Endothelial cell of umbilical vein (primary cell): ENCODE data around the gene SHC1. TPM values are rescaled to one million over a fixed set of nuclear protein-coding genes. Genes with fewer than 3 reads are reported as not detected.

ENCODE experiments used
- BruUV-seq: library from RNA; stranded (reverse); fragments of 400-500 nt; replicated peaks from 2 replicates; lab custom pipeline; 2021; lab: Mats Ljungman, UMichigan
- CTCF ChIA-PET: fragments of 300-600, 350-600 bp; sonication (Branson Sonifier 250); formaldehyde crosslinking; loops from one replicate; lab custom pipeline; 2021; ENCODE audit warnings: antibody characterized with exemption, inconsistent platforms; lab: Charles Lee
- POLR2A ChIA-PET: fragments of 300-600, 350-600 bp; sonication (Branson Sonifier 250); formaldehyde crosslinking; loops from one replicate; lab custom pipeline; 2021; ENCODE audit warnings: antibody characterized with exemption, inconsistent platforms; lab: Charles Lee
- DNase-seq: peaks from one replicate; pipeline ENCODE4 v3.0.0-alpha.2; 2011; ENCODE audit warnings: low read depth, low spot score
- FAIRE-seq: peaks from 2 replicates; lab custom pipeline; 2011; peaks lifted over from hg19 to GRCh38; lab: Jason Lieb, UNC
- H2AFZ ChIP-seq: 2 replicates; pipeline ENCODE4 v1.6.0; 2012; ENCODE audit warnings: low read depth, low read length, control low read depth, inconsistent platforms
- H3K27ac ChIP-seq: 2 replicates; pipeline ENCODE4 v1.5.1; 2011; ENCODE audit warnings: low read depth, mild to moderate bottlenecking, control low read depth, low read length, moderate library complexity; ENCODE audit not compliant: insufficient read depth
- H3K27me3 ChIP-seq, 2 experiments: 2 replicates each; pipeline versions ENCODE4 v1.6.0 to v1.6.1; 2011; ENCODE audit warnings: low read length in 2 of 2, mixed read lengths in 1 of 2; ENCODE audit not compliant: control insufficient read depth in 2 of 2, insufficient read depth in 2 of 2
- H3K36me3 ChIP-seq, 2 experiments: 2 replicates in 1 of 2; 3 replicates in 1 of 2; pipeline ENCODE4 v1.5.1; 2011; ENCODE audit warnings: low read length in 2 of 2, mild to moderate bottlenecking in 1 of 2, moderate library complexity in 1 of 2; ENCODE audit not compliant: control insufficient read depth in 2 of 2, insufficient read depth in 2 of 2; ENCODE audit errors: extremely low read depth in 1 of 2
- H3K4me1 ChIP-seq: 3 replicates; pipeline ENCODE4 v1.5.1; 2011; ENCODE audit warnings: mild to moderate bottlenecking, low read length; ENCODE audit not compliant: control insufficient read depth, insufficient read depth; ENCODE audit errors: extremely low read depth
- H3K4me2 ChIP-seq: 2 replicates; pipeline ENCODE4 v1.6.1; 2011; ENCODE audit warnings: low read length, control low read depth, mixed read lengths; ENCODE audit not compliant: insufficient read depth
- H3K4me3 ChIP-seq, 3 experiments: fragments of 200-600 bp in 1 of 3; sonication (generic), shearing (Covaris generic) in 1 of 3; replicated peaks in 1 of 3; 2 replicates each; pipeline ENCODE4 v1.5.1; 2011 to 2016; ENCODE audit warnings: control low read depth in 3 of 3, low read length in 3 of 3, mild to moderate bottlenecking in 2 of 3, inconsistent platforms in 1 of 3, low read depth in 1 of 3, moderate library complexity in 1 of 3; ENCODE audit not compliant: insufficient read depth in 1 of 3
- H3K79me2 ChIP-seq: 2 replicates; pipeline ENCODE4 v1.6.0; 2012; ENCODE audit warnings: low read length, inconsistent platforms; ENCODE audit not compliant: control insufficient read depth, insufficient read depth
- H3K9ac ChIP-seq: replicated peaks from 2 replicates; pipeline ENCODE3; 2011; ENCODE audit warnings: low read length, control low read depth; ENCODE audit not compliant: insufficient read depth; ENCODE audit errors: extremely low read depth
- H3K9me1 ChIP-seq: replicated peaks from 3 replicates; pipeline ENCODE4 v1.6.0; 2011; ENCODE audit warnings: mild to moderate bottlenecking, low read length; ENCODE audit not compliant: control insufficient read depth, insufficient read depth; ENCODE audit errors: extremely low read depth
- H3K9me3 ChIP-seq: replicated peaks from 2 replicates; pipeline ENCODE4 v1.5.1; 2012; ENCODE audit warnings: low read length, inconsistent platforms; ENCODE audit not compliant: control insufficient read depth, insufficient read depth
- H4K20me1 ChIP-seq: replicated peaks from 2 replicates; pipeline ENCODE3; 2011; ENCODE audit warnings: mild to moderate bottlenecking, low read length; ENCODE audit not compliant: control insufficient read depth, insufficient read depth; ENCODE audit errors: extremely low read depth
- CTCF ChIP-seq, 2 donors: IDR thresholded peaks; 1 replicate in 1 of 2; 2 replicates in 1 of 2; pipeline ENCODE4 v1.5.1; 2011; ENCODE audit warnings: low read length in 2 of 2, mild to moderate bottlenecking in 2 of 2, moderate library complexity in 2 of 2, control low read depth in 1 of 2, inconsistent platforms in 1 of 2, low read depth in 1 of 2; ENCODE audit not compliant: insufficient read depth in 1 of 2; ENCODE audit errors: extremely low read depth in 1 of 2
- EZH2 ChIP-seq: IDR thresholded peaks from 2 replicates; pipeline ENCODE4 v1.6.1; 2012; ENCODE audit warnings: borderline replicate concordance, low read depth, mild to moderate bottlenecking, moderate library complexity, low read length, inconsistent platforms; ENCODE audit not compliant: severe bottlenecking
- FOS ChIP-seq: IDR thresholded peaks from 2 replicates; pipeline ENCODE4 v1.6.1; 2011; ENCODE audit warnings: mild to moderate bottlenecking, low read length, moderate library complexity, borderline replicate concordance; ENCODE audit not compliant: insufficient read depth
- GATA2 ChIP-seq: IDR thresholded peaks from 2 replicates; pipeline ENCODE4 v1.7.0; 2011; ENCODE audit warnings: low read depth, mild to moderate bottlenecking, moderate library complexity, mixed read lengths, low read length; ENCODE audit not compliant: insufficient read length, insufficient read depth
- JUN ChIP-seq: IDR thresholded peaks from 2 replicates; pipeline ENCODE4 v1.6.1; 2011; ENCODE audit warnings: borderline replicate concordance, low read depth; ENCODE audit not compliant: insufficient read length, insufficient read depth
- MAX ChIP-seq: IDR thresholded peaks from 2 replicates; pipeline ENCODE4 v1.6.1; 2011; ENCODE audit not compliant: insufficient read depth, insufficient read length
- MYC ChIP-seq: IDR thresholded peaks from one replicate; pipeline ENCODE4 v1.6.1; 2011; ENCODE audit warnings: mild to moderate bottlenecking, low read depth, low read length
- POLR2A ChIP-seq: IDR thresholded peaks from 2 replicates; pipeline ENCODE4 v1.6.1; 2012; ENCODE audit warnings: low read depth, mild to moderate bottlenecking, control low read depth, low read length
- POLR2AphosphoS5 ChIP-seq: IDR thresholded peaks from 2 replicates; pipeline ENCODE4 v1.6.1; 2012; ENCODE audit warnings: low read depth, mild to moderate bottlenecking, control low read depth, low read length, moderate library complexity; ENCODE audit not compliant: insufficient read depth
- dilution Hi-C: fragments of 300-500 bp; cut with MboI; formaldehyde crosslinking; loops from one replicate; pipeline ENCODE4 v1.15.0; 2019; ENCODE audit warnings: low sequenced_read_pairs; ENCODE audit not compliant: extremely low pct_ligation_motif_present
- intact Hi-C: fragments of 100-400 bp; cut with micrococcal nuclease; formaldehyde crosslinking; loops from one replicate; pipeline ENCODE4 v1.10.0; 2022
- polyA plus RNA-seq, 4 experiments: library from polyadenylated mRNA; depleted of rRNA in 3 of 4; stranded (reverse) in 3 of 4; unstranded in 1 of 4; fragments of >200 nt; gene quantifications; 2 replicates each; pipeline versions ENCODE4 v1.2.1 to v1.2.3, GENCODE V29; 2011 to 2012; ENCODE audit warnings: missing spikeins in 1 of 4
- total RNA-seq: library from RNA; stranded (reverse); gene quantifications from 2 replicates; pipeline ENCODE4 v1.2.3, GENCODE V29; 2021

The SHC1 gene
- total and polyA plus RNA-seq, 2 donors (not counting 3 experiments of a cell fraction or from before 2014, with no cell fraction given): 316 to 324 TPM

GRCh38 chr1:154983776-154984466, 13.4 kb upstream of the SHC1 start:
- H3K36me3 ChIP-seq: peaks cover 3 to 13% of the 10 kb centered on the region in 2 experiments
- peak overlapping the region; percentile 39 for H3K27ac ChIP-seq
- H3K9me1 ChIP-seq: no peaks in the 10 kb centered on the region
- BruUV-seq: no TSS peak
- DNase-seq (no peak), FAIRE-seq (no peak)
- peak overlapping the region; percentile 56 for H2AFZ ChIP-seq
- H4K20me1 ChIP-seq: no peaks in the 10 kb centered on the region
- H3K9ac ChIP-seq: peak overlapping the region; percentile 79
- peaks cover 23% of the 10 kb centered on the region for H3K79me2 ChIP-seq
- ChIA-PET CTCF (interaction anchor here (0.6 to 1.8 kb wide), 15 partner anchors 9 to 87 kb away, joined by 3 to 8 read pairs (median 4); partner anchors contain the start of genes ADAM15, CKS1B, EFNA4 and LENEP), POLR2A (interaction anchor here (0.7 to 1.4 kb wide), 2 partner anchors 10 kb away, joined by 4 read pairs; partner anchors contain the start of gene LENEP)
- H3K4me3 ChIP-seq: peak overlapping the region; percentile 67 to 98 (median 92)
- intact Hi-C loops (loop anchor here (1.0 kb wide), 2 partner anchors 10 to 22 kb away; partner anchors contain the start of gene CKS1B), dilution Hi-C loops (no loop called here)
- TF ChIP-seq GATA2 (no peak), JUN (no peak), POLR2AphosphoS5 (no peak), EZH2 (no peak), MYC (no peak), MAX (no peak), CTCF (IDR thresholded peaks at IDR 0.05; ENCODE audit: extremely low read depth in 1 of 2, insufficient read depth in 1 of 2, low read depth in 1 of 2, low read length in 2 of 2) (no peak), FOS (no peak), POLR2A (no peak)
- H3K9me3 ChIP-seq: no peaks in the 10 kb centered on the region
- peaks cover 11% of the 10 kb centered on the region for H3K4me1 ChIP-seq
- H3K27me3 ChIP-seq: no peaks in the 10 kb centered on the region
- H3K4me2 ChIP-seq: peak overlapping the region; percentile 88
